GM12878 (cell line): ENCODE data around the gene EFCC1.

Experiments
- BRCA1 ChIP-seq: IDR thresholded peaks from 2 replicates; pipeline ENCODE4 v1.6.1; 2011; ENCODE audit warnings: low read depth, low read length, improper control_type of control experiment
- CBX5 ChIP-seq: sonication (generic); IDR thresholded peaks from 2 replicates; pipeline ENCODE4 v1.6.1; 2016; ENCODE audit warnings: low read depth, moderate library complexity, mild to moderate bottlenecking, inconsistent platforms
- CREM ChIP-seq: IDR thresholded peaks from 2 replicates; pipeline ENCODE4 v1.6.1; 2014; ENCODE audit warnings: antibody characterized with exemption, low read depth
- JUND ChIP-seq: IDR thresholded peaks from 2 replicates; pipeline ENCODE4 v1.6.1; 2012; ENCODE audit warnings: low read depth, mild to moderate bottlenecking, low read length, improper control_type of control experiment, moderate library complexity
- KDM1A ChIP-seq: fragments of 200-600 bp; sonication (generic); IDR thresholded peaks from 2 replicates; pipeline ENCODE4 v1.6.1; 2016; ENCODE audit warnings: borderline replicate concordance
- POLR2A ChIP-seq: IDR thresholded peaks from 2 replicates; pipeline ENCODE4 v1.6.1; 2011; ENCODE audit warnings: low read depth, mild to moderate bottlenecking, low read length
- SMARCA5 ChIP-seq: fragments of 450-650 bp; IDR thresholded peaks from 2 replicates; pipeline ENCODE4 v1.6.1; 2017; ENCODE audit warnings: mild to moderate bottlenecking
- SMC3 ChIP-seq: IDR thresholded peaks from 2 replicates; pipeline ENCODE4 v1.6.1; 2011; ENCODE audit warnings: low read length, improper control_type of control experiment, borderline replicate concordance
- TAF1 ChIP-seq: IDR thresholded peaks from 2 replicates; pipeline ENCODE4 v1.6.1; 2011; ENCODE audit warnings: mild to moderate bottlenecking, low read depth, low read length, borderline replicate concordance
- TCF12 ChIP-seq: IDR thresholded peaks from 2 replicates; pipeline ENCODE4 v1.6.1; 2011; ENCODE audit warnings: low read depth, mild to moderate bottlenecking, low read length
- TF ChIP-seq, protein P1 (sequence below), 3 experiments: IDR thresholded peaks in 2 of 3; conservative IDR thresholded peaks in 1 of 3; 2 replicates each; pipeline ENCODE4 v1.5.1; 2011; ENCODE audit warnings: low read depth in 3 of 3, low read length in 3 of 3, mild to moderate bottlenecking in 3 of 3, control low read depth in 2 of 3, moderate library complexity in 2 of 3, inconsistent platforms in 1 of 3, mixed read lengths in 1 of 3; ENCODE audit not compliant: control insufficient read depth in 2 of 3, insufficient read depth in 1 of 3; ENCODE audit errors: extremely low read depth in 1 of 3

GRCh38 chr3:128994173-128994512, 7.0 kb upstream of the EFCC1 start:
- TF ChIP-seq BRCA1 (no peak), JUND (no peak), POLR2A (no peak), TCF12 (no peak), SMC3 (no peak), TAF1 (no peak), CREM (no peak), CBX5 (no peak), KDM1A (no peak), SMARCA5 (no peak)
- TF ChIP-seq, protein P1, sequence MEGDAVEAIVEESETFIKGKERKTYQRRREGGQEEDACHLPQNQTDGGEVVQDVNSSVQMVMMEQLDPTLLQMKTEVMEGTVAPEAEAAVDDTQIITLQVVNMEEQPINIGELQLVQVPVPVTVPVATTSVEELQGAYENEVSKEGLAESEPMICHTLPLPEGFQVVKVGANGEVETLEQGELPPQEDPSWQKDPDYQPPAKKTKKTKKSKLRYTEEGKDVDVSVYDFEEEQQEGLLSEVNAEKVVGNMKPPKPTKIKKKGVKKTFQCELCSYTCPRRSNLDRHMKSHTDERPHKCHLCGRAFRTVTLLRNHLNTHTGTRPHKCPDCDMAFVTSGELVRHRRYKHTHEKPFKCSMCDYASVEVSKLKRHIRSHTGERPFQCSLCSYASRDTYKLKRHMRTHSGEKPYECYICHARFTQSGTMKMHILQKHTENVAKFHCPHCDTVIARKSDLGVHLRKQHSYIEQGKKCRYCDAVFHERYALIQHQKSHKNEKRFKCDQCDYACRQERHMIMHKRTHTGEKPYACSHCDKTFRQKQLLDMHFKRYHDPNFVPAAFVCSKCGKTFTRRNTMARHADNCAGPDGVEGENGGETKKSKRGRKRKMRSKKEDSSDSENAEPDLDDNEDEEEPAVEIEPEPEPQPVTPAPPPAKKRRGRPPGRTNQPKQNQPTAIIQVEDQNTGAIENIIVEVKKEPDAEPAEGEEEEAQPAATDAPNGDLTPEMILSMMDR (IDR thresholded peaks at IDR 0.05 in 2 of 3, conservative IDR thresholded peaks at IDR 0.05 in 1 of 3; ENCODE audit: control insufficient read depth in 2 of 3, extremely low read depth in 1 of 3, insufficient read depth in 1 of 3, low read depth in 3 of 3, low read length in 3 of 3): no peak
